Panc1 (cell line): ENCODE data around the gene MAP7.

Experiments used
- CTCF ChIP-seq: fragments of 450-650 bp; IDR thresholded peaks from 2 replicates; pipeline ENCODE4 v1.5.1; 2017; ENCODE audit warnings: mild to moderate bottlenecking
- POLR2AphosphoS5 ChIP-seq: IDR thresholded peaks from 2 replicates; pipeline ENCODE4 v1.6.1; 2012; ENCODE audit warnings: mild to moderate bottlenecking, low read depth, low read length, moderate library complexity

- no peak for TF ChIP-seq CTCF
- no peak for TF ChIP-seq POLR2AphosphoS5
Measured at GRCh38 chr6:136598048-136598447, 47.8 kb upstream of the MAP7 start.
